ENCODE results near the gene XIRP1. TPM values are rescaled to one million over a fixed set of nuclear protein-coding genes. Genes with fewer than 3 reads are reported as not detected.

XIRP1 gene
- total RNA-seq, 1 donor from 2014 or later = not detected

DNA sequence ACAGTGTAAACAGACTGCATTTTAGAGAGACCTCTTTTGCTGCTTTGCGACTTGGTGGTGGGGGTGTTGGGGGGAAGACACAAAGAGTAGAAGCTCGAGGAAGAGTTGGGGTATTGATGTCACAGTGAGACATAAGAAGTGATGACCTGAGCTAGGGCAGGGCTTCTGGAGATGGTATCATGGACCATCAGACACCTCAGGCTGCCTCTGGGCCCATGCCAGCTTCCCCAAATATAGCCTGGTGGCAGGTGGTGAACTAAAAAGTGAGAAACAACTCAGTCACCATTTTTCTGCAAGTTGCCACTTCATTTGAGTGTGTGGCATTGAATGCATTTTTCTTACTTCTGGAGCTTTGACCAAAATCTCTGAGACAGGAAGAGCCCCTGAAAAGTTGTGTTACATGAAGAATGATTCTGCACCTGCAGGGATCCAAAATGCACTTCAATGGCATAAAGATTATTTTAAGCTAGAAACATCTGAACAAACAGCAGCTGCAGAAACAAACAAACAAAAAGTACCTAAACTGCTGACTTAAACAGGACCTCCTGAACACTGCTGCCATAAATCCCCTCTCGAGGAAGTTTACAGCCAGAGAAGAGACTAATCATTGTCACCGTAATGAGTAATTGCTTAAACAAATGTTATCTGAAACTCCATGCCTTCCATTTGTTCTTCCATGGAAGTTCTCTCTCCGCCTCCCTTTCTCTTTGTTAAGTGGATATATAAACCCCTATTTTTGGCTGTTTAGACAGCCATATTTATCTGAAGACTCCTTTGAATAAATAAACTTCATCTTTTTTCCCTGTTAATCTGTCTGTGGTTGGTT is 15.2 kb upstream of the XIRP1 start:
- DNase-seq = no peak

DNA sequence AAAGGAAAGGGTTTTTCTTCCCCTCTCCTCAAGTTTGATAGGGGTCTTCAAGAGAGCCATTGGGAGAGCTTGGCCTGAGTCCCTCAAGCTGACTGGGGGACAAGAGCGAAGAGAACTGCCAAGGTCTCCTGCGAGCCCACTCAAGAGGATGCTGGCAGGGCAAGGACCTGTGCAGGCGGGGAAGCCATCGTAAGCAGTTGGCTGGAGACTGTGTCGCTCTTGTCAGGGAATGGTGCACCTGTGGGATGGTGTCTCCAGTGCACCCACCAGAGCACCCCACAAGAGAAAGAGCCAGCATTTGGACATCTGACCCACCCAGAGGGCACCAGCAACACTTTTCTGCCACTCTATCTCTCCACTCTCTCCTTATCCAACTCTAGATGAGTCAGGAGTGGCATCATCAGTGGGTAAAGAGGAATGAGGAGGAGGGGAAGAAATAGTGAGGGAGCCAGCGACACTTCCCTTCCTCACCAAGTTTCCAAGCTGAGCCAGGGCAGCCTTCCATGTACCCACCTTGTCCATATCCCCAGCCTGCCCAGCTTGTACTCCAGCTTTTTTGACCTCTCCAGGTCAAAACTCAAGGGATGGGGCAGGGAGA is 13.6 kb upstream of the XIRP1 start:
- DNase-seq = no peak

DNA sequence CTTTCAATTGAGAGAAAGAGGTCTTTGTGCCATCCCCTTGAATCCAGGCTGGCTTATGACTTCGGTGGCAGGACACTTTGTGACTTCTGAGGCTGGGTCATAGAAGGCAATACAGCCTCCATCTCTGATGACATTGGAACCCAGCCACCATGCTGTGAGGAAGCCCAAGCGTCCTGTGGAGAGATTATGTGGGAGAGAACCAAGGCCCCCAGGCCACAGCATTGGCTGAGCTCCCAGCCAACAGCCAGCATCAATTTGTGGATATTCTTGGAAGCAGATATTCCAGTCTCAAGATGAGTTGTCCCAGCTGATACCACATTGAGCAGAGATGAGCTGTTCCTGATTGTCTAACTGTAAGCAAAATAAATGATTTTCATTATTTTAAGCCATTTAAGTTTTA is 12.7 kb upstream of the XIRP1 start:
- no peak for DNase-seq

DNA sequence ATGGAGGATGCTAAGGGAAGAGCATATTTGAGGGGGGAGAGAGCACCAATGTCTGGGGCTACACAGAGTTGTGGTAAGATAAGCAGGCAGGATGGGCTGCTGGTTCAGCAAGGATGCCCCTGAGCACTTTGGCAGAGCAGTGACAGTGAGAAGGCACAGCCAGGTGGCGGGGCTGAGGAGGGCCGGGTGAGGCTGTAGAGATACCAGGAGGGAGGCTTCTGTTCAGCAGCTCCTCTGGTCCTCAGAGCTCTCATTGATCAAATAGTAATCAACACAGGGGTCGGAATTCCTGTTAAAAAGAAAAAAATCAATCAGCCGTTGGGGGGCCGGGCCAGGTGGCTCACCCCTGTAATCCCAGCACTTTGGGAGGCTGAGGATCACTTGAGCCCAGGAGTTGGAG is 11.5 kb upstream of the XIRP1 start:
- DNase-seq = no peak

DNA sequence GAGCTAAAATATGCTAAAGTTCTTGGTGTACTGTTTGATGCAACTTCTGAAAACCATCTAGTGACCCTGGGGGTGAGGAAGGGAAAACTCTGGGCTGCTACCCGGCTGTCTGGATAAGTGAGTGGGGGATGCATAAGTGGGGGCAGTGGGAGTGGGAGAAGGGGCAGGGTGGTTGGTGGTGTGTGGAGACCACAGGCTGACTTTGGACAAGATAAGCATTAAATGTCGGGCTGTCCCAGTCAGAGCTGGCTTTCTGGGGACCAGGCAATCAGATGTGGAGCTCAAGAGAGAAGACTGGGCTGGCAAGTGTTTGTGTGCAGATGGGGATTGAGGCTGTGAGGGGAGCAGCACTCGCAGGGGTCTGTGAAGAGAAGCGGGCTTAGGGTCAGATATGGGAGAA is 11.0 kb upstream of the XIRP1 start:
- DNase-seq = no peak

DNA sequence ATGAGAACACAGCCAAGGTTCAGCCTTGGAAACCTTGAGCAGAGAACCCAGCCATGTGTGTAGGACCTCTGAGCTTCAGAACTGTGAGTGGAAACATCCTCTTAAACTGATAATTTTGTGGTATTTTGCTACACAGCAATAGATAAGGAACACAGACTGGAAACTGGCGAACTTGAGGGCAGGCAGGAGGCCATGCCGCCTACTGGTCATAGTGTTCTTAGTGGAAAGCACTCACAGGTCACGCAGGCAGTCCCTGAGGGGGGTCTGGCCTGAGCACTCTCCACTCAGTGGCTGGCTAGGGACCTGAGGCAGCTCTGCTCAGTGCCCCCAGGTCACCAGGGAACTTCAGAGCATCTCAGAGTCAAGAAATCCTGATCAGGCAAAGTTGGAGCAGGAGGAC is 9.7 kb upstream of the XIRP1 start:
- DNase-seq = no peak

DNA sequence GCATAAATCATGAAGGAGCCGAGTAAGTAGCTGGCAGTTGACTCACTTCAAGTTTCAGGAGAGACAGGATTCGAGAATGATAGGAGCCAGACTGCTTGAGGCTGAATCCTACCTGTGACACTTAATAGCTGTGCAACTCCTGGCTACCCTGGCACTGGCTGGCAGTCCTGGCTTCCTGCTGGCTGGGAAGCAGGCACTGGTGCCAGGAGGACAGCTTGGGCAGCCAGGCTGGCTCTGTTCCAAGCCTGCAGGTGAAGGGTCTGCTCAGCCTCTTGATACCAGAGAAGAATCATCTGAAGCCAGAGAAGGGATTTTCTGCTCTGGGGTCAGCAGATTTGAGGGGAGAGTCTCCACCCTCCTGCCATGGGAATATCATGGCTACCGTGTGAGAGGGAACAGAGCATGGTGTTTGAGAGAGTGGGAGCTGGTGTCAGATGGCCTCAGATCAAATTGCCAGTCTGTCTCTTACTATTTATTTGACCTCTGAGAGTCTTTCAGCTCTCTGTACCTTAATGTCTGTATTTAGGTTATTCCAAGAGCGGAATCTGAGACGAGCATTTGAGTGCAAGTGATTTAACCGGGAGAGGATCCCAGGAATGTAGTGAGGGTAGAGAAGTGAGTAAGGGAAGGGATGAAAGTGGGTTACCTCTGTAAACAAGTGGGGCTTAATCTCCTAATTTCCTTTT is 4.4 kb upstream of the XIRP1 start:
- DNase-seq = no peak

DNA sequence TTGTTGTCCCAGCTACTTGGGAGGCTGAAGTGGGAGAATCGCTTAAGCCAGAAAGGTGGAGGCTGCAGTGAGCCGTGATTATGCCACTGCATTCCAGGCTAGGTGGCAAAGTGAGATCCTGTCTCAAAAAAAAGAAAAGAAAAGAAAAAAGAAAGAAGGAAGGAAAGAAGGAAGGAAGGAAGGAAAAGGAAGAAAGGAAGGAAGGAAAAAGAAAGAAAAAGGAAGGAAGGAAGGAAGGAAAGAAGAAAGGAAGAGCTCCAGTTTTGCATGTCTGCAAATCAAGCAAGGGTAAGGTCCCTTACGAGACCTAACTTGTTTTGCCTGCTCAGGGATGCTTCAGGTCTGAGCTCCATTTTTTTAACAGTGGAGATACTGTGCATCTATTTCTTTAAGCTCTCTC is 3.6 kb upstream of the XIRP1 start:
- DNase-seq = no peak

DNA sequence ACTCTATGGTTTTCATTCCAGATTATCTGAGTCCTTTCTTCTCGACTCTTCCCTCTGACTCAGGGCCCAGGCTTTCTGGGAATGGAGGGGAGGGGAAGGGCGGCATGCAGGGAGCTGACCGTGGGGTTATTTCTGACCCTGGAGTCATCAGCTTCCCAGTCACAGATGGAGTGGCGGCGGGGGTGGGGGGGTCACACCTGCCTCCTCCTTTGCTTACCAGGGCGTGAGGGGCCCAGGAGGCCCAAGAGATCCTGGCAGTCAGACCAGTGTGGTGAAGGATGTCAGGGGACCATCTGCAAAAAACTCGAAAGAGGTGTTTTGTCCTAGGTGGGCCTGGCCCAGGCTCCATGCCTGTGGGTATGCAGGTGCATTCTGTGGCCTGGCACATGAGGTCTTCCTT is 996 bp upstream of the XIRP1 start:
- DNase-seq = no peak

DNA sequence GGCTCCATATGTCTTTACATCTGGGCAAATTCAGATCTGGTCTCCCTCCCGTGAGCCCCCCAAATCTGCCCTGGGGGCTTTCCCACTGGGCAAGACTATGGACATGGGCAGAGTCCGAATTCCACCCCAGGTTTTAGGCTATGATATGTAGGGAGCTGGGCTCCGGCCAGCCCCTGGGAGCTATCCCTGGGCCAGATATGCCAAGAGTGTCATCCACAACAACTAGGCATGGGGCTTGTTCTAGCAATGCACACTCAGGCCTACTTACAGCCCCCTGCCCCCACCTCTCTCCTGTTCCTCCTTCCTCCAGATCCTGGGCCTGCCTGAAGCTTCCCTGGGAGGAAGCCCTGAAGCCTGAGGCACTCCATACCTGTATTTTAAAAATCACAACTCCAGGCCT is 622 bp downstream of the XIRP1 start:
- no peak for DNase-seq

DNA sequence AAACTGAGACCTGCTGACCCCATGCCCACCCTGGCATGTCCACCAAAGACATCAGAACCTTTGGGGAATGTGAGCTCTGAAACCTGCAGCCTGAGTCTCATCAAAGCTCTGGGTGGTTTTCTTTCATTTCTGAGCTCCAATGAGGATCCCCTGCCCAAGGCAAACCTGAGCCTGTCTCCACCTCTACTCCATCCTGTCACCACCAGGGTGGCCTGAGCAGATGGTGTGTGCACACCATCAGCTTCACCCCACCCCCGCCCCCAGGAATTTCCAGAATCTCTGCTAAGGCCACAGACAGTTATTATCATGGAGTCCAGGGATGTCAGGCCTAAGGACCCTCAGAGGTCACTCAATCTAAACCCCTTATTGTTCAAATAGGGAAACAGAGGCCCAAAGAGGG is 1.3 kb downstream of the XIRP1 start:
- no peak for DNase-seq

DNA sequence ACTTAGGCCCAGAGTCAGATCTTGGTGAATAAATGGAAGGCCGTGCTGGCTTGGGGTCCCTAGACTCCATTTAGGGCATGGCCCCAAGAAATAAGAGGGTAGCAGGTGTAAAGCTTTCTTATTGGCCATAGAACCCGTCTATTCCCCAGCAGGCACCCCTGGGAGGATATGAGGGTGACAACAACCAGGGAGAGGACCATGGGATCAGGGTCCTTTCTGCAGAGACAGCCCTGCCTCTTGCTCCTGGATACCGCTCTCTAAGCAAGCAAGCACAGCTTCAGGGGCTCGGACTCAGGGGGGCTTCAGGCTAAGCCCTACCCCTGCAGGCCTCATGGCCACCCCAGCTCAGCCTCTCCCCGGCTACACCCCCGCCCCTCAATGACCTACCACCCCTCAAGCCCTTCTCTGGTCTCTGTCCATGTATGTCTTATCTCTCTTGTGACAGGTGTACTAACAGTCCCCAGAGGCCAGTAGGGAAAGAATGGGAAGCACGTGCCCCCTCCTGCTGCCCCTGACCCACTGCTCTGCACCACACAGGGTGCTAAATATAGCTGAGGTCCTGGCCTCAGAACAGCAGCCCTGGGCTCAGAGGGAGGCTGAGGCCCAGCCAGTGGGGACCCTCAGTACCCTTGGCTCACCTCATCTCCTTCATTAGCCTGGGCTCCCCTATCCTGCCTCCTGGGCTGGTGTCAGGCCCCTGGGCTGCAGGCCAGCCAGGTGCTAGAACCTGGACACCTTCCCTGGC is 1.9 kb downstream of the XIRP1 start:
- no peak for DNase-seq

DNA sequence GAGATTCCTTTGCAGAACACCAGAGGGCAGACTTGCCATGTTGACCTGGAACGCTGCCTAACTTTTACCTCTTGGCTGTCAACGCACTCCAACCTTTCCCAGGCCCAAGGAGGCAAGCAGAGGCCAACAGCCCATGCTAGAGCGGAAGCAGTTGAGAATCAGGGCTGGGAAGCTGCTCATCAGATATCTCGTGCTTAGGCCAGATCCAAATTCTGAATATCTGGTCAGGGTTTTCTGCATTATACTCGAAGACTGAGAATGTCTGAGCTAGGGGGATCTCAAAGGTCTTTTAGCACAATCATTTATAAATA is 2.5 kb downstream of the XIRP1 start:
- DNase-seq = peak; percentile 84

DNA sequence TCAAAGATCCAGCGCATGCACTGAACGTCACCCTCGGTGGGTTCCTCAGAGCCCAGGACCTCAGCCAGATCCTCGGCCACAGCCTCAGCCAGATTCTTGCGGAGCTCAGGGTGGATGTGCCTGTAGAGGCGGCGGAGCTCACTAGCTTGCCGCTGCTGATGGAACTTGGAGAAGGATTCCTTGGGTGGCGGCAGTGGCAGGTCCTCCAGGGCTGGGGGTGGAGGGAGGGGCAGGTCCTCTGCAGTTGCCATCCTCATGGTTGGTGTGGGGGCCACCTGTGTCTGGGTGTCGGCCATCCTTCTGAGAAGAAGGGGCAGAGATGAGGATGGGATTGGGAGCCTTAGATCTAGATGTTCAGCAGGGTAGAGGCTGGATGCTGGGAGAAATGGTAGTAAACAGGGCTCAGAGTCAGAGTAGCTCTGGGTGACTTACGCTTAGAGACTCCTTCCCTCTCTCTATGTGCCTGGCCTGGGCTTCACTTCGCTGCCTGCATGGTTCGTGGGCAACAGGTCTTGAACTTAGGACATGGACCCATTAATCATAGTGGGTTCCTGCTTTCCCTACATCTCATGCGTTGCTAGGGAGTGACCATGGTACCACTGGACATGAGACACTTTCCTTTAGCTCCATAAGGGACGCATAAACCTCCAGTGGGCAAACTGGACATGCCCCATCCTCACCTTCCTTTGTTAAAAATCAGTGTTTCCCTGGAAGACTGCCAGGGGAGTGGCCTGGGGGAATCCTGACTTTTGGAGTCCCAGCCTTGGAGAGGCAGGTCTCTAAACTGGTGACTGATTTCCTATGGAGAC is 3.0 kb downstream of the XIRP1 start:
- DNase-seq = no peak

DNA sequence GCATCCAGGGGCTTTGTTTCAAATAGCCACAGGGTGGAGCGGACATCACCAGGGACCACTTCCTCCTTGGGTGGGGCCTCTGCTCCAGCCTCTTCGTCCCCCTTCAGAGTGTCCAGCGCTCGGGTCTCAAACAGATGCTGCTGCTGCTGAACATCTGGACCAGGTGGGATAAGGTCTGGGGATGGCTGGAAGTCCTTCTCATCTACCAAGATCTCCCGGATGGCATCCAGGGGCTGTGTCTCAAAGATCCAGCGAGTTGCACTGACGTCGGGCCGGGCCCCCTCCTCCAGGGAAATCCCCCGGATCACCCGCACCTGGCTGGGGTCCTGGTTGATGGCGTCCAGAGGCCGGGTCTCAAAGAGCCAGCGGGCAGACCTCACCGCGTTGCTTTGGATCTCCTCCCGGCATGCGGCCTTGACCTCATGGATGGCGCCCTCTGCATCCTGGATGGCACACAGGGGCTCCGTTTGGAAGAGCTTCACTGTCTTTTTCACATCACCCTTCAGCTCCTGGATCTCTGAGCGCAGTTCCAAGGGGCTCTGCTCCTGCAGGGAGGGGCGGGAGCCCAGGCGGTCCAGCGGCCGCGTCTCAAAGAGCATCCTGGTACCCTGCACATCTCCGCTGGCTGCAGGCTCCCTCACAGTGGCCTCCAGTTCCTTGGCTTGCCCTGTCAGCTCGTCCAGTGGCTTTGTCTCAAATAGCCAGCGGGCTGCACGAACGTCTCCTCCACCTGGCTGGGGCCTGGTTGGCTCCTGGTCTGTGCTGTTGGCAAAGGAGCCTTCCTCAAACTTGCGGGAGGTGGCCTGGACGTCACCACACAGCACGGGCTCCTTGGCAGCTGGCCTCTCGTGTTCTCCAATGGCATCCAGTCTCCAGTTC is 3.9 kb downstream of the XIRP1 start:
- no peak for DNase-seq

DNA sequence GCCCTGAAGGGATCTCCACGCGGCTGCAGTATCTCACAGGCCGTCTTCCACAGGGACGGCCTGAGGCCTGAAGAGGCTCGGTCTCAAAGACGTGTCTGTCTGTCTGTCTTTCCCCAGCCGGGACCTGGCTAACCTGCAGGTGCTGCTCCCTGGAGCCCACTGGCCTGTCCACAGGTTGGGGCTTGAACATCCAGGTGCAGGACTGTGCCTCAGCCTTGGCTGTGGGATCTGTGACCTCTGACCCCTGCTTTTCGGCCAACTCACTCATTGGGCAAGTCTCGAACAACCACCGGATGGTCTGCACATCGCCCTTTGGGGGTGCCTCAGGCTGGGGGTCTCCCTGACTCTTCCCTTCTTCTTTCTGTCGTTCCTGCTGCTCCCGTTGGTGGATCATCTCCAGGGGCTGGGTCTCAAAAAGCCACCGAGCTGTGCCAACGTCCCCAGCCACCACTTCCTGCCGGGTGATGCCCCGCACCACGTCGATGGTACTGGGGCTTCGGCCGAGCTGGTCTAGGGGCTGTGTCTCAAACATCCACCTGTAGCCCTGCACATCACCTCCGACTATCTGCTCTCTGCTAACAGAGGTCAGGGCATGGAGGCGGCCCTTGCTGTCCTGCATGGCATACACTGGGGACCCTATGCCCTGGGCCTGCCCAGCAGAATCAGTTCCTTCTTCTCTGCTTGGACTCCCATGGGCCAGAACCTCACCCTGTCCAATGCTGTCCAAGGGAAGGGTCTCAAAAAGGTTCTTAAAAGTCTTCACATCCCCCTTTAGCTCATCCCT is 4.8 kb downstream of the XIRP1 start:
- DNase-seq = no peak

DNA sequence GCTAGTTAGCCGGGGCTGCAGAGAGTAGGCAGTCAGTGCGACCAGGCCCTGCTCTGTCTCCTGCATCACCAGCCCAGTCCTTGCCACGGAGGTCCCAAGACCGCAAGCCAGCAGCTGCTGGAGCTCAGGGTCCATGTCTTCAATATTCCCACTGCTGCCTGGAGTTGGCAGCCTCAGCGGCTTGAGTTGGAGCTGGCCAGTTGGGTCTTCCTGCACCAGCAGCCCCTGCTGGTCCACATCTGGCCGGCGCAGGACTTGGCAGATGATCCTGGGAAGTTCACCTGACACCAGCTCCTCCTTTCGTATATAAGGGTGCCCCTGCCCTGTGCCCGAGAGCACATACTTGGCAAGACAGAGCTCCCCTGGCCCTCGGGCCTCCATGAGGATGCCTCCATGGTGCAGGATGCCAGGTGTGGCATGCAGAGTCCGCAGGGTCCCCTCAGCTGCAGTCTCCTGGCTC is 5.7 kb downstream of the XIRP1 start:
- no peak for DNase-seq

DNA sequence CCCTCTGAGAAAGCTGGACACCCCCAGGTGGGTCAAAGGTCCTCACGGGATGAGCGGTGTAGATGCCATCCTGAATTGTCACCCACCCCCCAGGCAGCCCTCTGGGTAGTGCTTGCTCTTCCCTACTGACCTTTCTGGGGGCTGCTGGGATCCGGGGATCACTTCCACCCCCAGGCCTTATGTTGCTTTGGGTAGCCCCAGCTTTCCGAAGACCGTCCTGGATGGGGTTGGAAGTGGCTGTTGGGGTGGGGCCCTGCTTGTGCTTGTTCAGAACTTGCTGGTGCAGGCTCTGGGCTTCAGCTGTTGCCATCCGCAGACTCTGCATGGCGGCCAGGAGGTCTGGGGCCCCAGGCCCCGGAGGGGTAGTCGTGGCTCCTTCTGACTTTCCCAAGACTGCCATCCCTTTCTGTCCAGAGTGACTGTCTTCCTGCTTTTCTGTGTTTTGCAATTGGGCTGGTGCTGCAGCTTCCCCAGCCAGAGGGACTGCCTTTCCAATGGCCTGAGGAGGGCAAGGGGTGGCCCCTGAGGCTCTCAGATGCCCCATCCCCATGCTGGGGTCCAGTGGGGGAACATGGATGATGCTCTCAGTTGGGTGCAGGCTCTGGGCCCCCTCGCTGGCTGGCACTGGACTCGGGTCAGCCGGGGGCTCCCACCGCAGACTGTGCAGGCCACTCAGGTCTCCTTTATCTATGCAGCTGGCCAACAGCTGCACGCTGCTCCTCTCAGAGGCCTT is 6.3 kb downstream of the XIRP1 start:
- DNase-seq = no peak

DNA sequence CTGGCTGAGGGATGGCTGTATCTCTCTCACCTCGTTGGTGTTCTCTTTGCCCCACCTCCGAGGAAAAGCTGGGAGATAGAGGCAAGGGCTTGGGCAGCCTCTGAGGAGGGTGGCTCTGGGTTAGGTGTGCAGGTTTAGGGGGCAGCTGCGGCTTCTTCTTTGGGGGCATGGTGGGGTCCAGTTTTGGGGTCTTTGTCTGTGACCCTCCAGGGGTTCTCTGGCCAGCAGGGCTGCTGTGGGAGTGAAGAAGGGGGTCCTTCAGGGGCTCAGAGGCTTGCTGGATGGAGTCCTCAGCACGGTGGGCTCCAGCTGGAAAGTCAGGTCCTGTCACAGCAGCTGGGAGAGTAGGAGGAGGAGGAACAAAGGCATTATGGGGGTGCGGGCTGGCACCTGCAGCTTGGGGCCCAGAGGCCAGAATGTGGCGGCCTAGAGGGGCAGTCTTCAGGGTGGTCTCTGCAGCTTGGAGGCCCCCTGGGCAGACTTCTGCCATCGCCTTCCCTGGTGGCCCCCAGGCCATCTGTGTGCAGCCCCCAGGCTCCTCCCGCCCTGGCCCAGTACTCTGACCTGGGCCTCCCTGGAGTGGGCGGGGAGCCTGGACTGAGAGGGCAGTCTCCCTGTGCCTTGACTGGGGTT is 7.0 kb downstream of the XIRP1 start:
- no peak for DNase-seq

DNA sequence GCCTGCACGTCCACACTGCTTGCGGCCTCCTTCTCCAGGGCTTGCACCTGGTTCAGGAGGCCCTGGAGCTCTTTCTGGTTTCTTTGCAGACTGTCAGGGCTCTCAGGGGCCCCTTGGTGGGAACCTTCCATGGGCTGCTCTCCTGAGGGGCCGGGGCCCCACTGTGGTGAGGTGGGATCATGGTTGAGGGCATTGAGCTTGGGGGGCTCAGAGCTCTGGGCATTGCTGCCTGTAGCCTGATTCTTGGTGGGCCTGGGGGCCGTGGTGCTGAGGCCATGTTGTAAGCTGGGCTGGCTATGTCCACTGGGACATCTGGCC is 7.5 kb downstream of the XIRP1 start:
- no peak for DNase-seq
